ENCODE measurements around the gene IKZF1. TPM values are rescaled to one million over a fixed set of nuclear protein-coding genes. Genes with fewer than 3 reads are reported as not detected.
A peak's percentile ranks its signal among the peaks of the same experiment; 100 is the strongest.

The IKZF1 gene
- total RNA-seq, 2 experiments from 2014 or later, result 245 to 260 TPM

DNA sequence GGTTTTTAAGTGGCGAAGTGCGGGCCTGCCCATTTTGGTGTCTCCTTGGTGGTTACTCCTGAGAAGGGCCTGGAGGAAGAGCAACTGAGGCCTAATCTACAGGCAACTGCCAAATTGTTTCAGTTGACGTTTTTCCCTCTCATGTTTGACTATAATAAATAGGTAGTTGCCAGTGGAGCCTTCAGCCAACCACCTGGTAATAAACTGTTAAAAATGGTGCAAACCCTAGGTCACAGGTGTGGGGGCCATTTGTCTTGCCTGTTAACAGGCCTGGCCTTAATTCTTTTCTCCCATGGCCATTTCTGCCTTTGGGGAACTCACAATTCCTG is 3.7 kb downstream of the IKZF1 start:
- ChIA-PET CTCF (interaction anchor here (1.1 to 11.0 kb wide), 15 partner anchors 10 to 104 kb away, joined by 3 to 126 read pairs (median 5); no protein-coding TSS in a partner anchor), POLR2A (interaction anchor here (1.2 to 4.7 kb wide), 7 partner anchors 9 to 103 kb away, joined by 3 to 55 read pairs (median 13); no protein-coding TSS in a partner anchor)
- H3K27me3 Mint-ChIP-seq, result no peaks in the 10 kb centered on the region
- H3K36me3 Mint-ChIP-seq (ENCODE audit: low read depth), result peaks cover 82% of the 10 kb centered on the region
- H3K9me3 Mint-ChIP-seq (ENCODE audit: low read depth), result no peaks in the 10 kb centered on the region
- H3K27ac Mint-ChIP-seq, result peak overlapping the region; percentile 100
- peak overlapping the region; percentile 95 for H3K4me3 Mint-ChIP-seq
- peaks cover 21% of the 10 kb centered on the region for H3K4me1 Mint-ChIP-seq
- DNase-seq, result peak; percentile 34
- intact Hi-C loops (cut with DNase I, micrococcal nuclease), result loop anchor here (1.0 to 5.0 kb wide), 11 partner anchors 33 to 814 kb away; no protein-coding TSS in a partner anchor
- peak; percentile 0 for ATAC-seq

DNA sequence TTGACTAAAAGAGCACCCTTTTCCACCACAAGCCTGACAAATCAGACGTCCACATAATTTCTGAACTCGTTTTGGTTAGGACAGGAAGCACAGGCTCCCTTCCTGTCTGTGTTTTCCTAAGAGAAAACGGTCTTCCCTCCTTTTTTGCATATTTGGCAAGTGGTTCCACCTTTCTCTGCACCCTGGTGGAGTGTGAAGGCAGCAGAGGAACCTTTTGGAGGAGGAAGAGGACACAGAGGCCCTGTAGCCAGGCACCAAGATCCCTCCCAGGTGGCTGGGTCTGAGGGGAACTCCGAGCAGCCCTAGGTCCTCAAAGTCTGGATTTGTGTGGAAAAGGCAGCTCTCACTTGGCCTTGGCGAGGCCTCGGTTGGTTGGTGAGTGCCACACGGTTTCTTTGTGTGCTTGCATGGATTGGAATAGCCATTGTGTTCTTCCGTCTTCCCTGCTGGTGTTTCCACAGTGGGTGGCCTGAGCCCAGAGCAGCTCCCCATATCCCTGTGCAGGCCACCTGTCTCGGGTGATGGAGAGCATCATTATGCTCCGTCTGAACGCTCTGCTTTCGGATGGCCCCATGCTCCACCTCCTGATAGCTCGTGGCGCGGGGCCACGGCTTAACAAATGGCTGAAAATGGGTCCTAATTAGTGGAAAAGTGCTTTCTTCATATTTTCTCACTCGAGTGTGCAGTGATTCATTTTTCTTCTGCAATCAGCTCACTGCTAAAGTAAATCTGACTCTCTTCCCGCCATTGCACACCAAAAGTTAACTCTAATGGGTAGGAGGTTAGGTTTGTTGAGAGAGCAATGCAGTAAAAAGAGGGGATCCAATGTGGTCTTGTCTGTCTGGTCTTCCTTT is 4.2 kb downstream of the IKZF1 start:
- H3K27me3 Mint-ChIP-seq, result no peaks in the 10 kb centered on the region
- peak overlapping the region; percentile 100 for H3K27ac Mint-ChIP-seq
- peak; percentile 32 for ATAC-seq

DNA sequence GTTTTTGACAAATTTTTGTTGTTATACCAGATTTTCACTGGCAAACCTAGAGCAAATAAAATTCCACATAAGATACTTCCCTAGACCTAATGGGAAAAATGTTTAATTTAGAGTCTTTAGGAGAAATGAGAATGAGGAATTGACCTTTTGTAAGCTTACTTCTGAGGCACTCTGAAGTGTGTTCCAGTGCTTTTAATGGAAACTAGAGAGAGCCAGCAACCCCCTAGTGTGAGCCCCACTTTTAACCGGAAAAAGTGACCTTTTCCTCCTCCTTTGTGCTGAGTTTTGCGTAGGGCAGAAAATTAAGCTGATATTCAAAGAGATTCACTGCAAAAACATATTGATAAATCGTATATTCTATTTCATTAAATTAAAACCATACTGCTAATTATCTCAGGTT is 5.2 kb downstream of the IKZF1 start:
- DNase-seq (no peak), ATAC-seq (no peak)
- Mint-ChIP-seq H3K4me3 (peak overlapping the region; percentile 95), H3K27ac (peak overlapping the region; percentile 100), H3K4me1 (peaks cover 33% of the 10 kb centered on the region), H3K9me3 (ENCODE audit: low read depth) (no peaks in the 10 kb centered on the region), H3K36me3 (ENCODE audit: low read depth) (peaks cover 97% of the 10 kb centered on the region), H3K27me3 (no peaks in the 10 kb centered on the region)
- ChIA-PET CTCF (interaction anchor here (0.6 to 11.0 kb wide), 19 partner anchors 9 to 215 kb away, joined by 3 to 126 read pairs (median 5); no protein-coding TSS in a partner anchor), POLR2A (interaction anchor here (0.5 to 4.7 kb wide), 14 partner anchors 7 to 105 kb away, joined by 3 to 55 read pairs (median 5); no protein-coding TSS in a partner anchor)
- intact Hi-C loops (cut with DNase I, micrococcal nuclease), result loop anchor here (1.0 to 5.0 kb wide), 11 partner anchors 8 to 813 kb away; no protein-coding TSS in a partner anchor

More for the DNA sequence above, 4.2 kb downstream of the IKZF1 start:
- Mint-ChIP-seq H3K36me3 (ENCODE audit: low read depth) (peaks cover 88% of the 10 kb centered on the region), H3K4me3 (peak overlapping the region; percentile 95), H3K9me3 (ENCODE audit: low read depth) (no peaks in the 10 kb centered on the region), H3K4me1 (peaks cover 24% of the 10 kb centered on the region)
- ChIA-PET POLR2A (interaction anchor here (0.9 to 4.7 kb wide), 12 partner anchors 8 to 106 kb away, joined by 3 to 55 read pairs (median 5); no protein-coding TSS in a partner anchor), CTCF (interaction anchor here (0.6 to 11.0 kb wide), 22 partner anchors 10 to 166 kb away, joined by 3 to 126 read pairs (median 4); no protein-coding TSS in a partner anchor)
- intact Hi-C loops (cut with DNase I, micrococcal nuclease), result loop anchor here (1.0 to 5.0 kb wide), 13 partner anchors 9 to 814 kb away; no protein-coding TSS in a partner anchor
- DNase-seq, result peak; percentile 72

DNA sequence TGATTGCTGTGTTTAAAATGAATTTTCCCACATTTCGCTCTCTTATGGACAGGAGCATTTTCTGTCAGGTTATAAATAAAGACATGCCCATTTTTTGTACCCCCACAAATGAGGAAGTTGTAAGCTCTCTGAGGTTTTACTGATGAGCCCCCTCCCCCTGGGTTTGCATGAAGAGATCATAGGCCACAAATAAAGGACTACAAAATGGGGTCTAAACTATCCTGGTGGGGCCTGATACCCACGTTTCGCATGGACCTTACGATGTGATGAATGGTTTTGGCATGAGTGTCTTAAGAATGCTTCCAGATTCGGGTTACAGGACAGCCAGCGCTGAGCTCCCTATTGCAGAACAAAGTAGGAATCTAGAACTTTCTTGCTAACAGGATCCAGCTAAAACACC is 5.8 kb downstream of the IKZF1 start:
- no peak for ATAC-seq
- peak; percentile 42 for DNase-seq
- H3K4me1 Mint-ChIP-seq, result peaks cover 40% of the 10 kb centered on the region
- peak overlapping the region; percentile 100 for H3K27ac Mint-ChIP-seq
- intact Hi-C loops (cut with DNase I, micrococcal nuclease), result no loop called here
- H3K4me3 Mint-ChIP-seq, result peak overlapping the region; percentile 95
- H3K36me3 Mint-ChIP-seq (ENCODE audit: low read depth), result peaks cover 98% of the 10 kb centered on the region
- ChIA-PET POLR2A (interaction anchor here (0.5 to 4.7 kb wide), 11 partner anchors 16 to 161 kb away, joined by 3 to 55 read pairs (median 4); no protein-coding TSS in a partner anchor), CTCF (interaction anchor here (0.6 to 11.0 kb wide), 20 partner anchors 8 to 216 kb away, joined by 3 to 126 read pairs (median 5); no protein-coding TSS in a partner anchor)
- H3K9me3 Mint-ChIP-seq (ENCODE audit: low read depth), result no peaks in the 10 kb centered on the region
- no peaks in the 10 kb centered on the region for H3K27me3 Mint-ChIP-seq

DNA sequence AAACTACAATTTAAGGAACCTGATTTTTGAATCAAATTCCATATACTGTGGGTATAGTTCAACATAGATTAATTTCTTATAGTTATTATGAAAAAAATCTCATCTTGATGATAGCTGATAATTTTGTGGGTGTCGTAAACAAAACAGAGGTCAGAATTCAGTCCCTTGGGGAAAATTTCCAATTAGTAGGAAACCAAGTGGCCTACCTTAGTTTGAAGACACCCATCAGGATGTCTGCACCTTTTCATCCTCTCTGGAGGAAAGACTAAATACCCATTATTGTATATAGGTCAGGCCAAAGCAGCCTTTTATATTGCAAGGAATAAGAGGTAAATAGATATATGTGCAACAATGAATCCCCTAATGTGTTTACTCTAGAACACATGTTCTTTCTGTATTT is 6.4 kb downstream of the IKZF1 start:
- POLR2A ChIA-PET, result interaction anchor here (0.8 to 4.7 kb wide), 8 partner anchors 26 to 162 kb away, joined by 3 to 55 read pairs (median 4); no protein-coding TSS in a partner anchor

DNA sequence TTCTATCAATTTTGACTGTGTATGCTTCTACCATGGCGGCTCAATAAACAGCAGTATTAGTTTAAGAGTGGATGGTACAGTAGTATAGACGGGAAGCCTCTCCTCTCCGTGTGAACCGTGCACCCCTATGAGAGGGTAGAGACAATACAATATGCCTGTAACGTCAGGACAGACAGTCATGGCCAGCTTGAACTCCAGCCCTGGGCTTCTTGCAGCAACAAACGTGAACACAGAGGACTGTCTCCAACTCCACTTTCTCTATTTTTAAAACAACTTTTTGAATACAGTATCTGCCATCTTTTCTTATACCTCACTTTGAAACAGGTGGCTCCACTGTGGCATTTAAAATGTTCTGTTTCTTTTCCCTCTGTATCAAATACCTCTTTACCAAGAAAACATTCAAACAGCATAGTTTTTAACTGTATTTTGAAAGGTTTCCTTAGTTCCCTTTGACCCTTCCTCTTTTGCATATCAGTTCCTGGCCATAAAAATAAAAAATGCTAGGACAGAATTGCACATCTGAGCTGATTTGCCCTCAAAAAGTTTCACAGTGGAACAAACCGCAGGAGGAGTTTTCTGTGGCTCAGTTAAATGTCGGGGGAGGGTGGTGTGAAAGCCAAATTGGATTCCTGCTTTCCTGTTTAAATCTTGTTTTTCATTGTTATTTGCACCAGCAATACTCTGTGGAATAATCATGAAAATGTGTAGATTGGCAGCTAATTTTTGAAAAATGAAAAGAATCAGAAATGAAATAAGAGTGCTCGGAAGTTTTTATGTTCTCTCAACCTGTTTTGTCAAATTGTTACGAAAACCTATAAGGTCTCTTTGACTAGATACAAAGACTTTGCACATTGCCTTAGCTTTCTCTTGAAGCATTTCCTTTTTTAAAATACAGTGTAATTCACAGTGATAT is 8.0 kb downstream of the IKZF1 start:
- POLR2A ChIA-PET, result interaction anchor here (1.4 to 2.9 kb wide), 4 partner anchors 26 to 55 kb away, joined by 4 to 23 read pairs (median 12); no protein-coding TSS in a partner anchor
- H3K4me1 Mint-ChIP-seq, result peaks cover 58% of the 10 kb centered on the region
- CTCF ChIA-PET, result interaction anchor here (0.6 to 11.0 kb wide), 20 partner anchors 9 to 108 kb away, joined by 3 to 126 read pairs (median 5); no protein-coding TSS in a partner anchor
- no peaks in the 10 kb centered on the region for H3K27me3 Mint-ChIP-seq
- H3K9me3 Mint-ChIP-seq (ENCODE audit: low read depth), result no peaks in the 10 kb centered on the region
- H3K36me3 Mint-ChIP-seq (ENCODE audit: low read depth), result peaks cover 91% of the 10 kb centered on the region
- DNase-seq, result peak; percentile 55
- peak; percentile 11 for ATAC-seq
- H3K4me3 Mint-ChIP-seq, result peak overlapping the region; percentile 95
- H3K27ac Mint-ChIP-seq, result peak overlapping the region; percentile 100
- intact Hi-C loops (cut with DNase I, micrococcal nuclease), result no loop called here

More for the DNA sequence above, 6.4 kb downstream of the IKZF1 start:
- Mint-ChIP-seq H3K4me1 (peaks cover 46% of the 10 kb centered on the region), H3K4me3 (peak overlapping the region; percentile 95), H3K27ac (peak overlapping the region; percentile 100), H3K27me3 (no peaks in the 10 kb centered on the region), H3K36me3 (ENCODE audit: low read depth) (peaks cover 98% of the 10 kb centered on the region), H3K9me3 (ENCODE audit: low read depth) (no peaks in the 10 kb centered on the region)
- CTCF ChIA-PET, result interaction anchor here (0.6 to 11.0 kb wide), 18 partner anchors 8 to 168 kb away, joined by 3 to 126 read pairs (median 6); no protein-coding TSS in a partner anchor
- ATAC-seq, result no peak
- DNase-seq, result no peak
- intact Hi-C loops (cut with DNase I, micrococcal nuclease), result no loop called here

DNA sequence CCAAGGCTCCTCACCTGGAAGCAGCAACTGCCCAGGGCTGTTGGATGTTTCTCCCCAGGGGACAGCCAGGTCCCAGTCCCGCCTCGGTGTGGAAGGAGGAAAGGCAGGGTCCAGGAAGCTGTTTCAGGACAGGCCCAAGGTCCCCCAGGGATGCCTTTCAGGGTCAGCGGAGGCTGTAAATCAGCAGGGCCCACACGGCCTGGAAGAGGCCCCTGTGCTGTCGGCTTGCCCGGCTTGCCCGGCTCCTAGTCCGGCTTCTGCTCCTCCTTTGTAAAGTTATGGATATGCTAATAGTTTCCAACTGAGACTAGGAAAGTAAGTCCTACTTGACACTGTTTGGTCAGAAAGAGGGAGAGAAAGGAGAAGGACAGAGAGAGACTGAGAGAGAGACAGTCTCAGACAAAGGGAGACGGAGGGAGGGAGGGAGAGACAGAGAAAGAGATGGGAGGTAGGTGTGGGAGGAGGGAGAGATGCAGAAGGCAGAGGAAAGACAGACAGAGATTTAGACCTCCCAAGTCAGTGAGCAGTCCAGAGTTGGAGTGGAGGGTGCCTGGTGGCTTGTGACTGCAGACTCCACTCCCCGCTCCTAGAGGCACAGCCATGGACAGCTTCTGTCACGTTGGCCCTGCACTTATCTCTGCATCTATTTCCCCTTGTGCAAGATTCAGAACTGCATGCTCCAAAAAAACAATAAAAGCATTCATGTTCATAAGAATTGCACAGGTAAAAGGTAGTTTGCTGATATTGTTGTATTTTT is 10.5 kb downstream of the IKZF1 start:
- ATAC-seq, result no peak
- intact Hi-C loops (cut with DNase I, micrococcal nuclease), result loop anchor here (5.0 kb wide), 3 partner anchors 102 to 223 kb away; partner anchors contain the start of gene ZPBP (in 2 of the 2)
- Mint-ChIP-seq H3K4me3 (peak overlapping the region; percentile 95), H3K27ac (peak overlapping the region; percentile 100), H3K36me3 (ENCODE audit: low read depth) (peaks cover 89% of the 10 kb centered on the region), H3K27me3 (no peaks in the 10 kb centered on the region), H3K9me3 (ENCODE audit: low read depth) (no peaks in the 10 kb centered on the region), H3K4me1 (peaks cover 76% of the 10 kb centered on the region)
- DNase-seq, result peak; percentile 40
- POLR2A ChIA-PET, result interaction anchor here (0.6 to 4.5 kb wide), 9 partner anchors 7 to 108 kb away, joined by 3 to 43 read pairs (median 4); no protein-coding TSS in a partner anchor
- CTCF ChIA-PET, result interaction anchor here (0.7 to 11.0 kb wide), 16 partner anchors 11 to 172 kb away, joined by 3 to 126 read pairs (median 4); no protein-coding TSS in a partner anchor

DNA sequence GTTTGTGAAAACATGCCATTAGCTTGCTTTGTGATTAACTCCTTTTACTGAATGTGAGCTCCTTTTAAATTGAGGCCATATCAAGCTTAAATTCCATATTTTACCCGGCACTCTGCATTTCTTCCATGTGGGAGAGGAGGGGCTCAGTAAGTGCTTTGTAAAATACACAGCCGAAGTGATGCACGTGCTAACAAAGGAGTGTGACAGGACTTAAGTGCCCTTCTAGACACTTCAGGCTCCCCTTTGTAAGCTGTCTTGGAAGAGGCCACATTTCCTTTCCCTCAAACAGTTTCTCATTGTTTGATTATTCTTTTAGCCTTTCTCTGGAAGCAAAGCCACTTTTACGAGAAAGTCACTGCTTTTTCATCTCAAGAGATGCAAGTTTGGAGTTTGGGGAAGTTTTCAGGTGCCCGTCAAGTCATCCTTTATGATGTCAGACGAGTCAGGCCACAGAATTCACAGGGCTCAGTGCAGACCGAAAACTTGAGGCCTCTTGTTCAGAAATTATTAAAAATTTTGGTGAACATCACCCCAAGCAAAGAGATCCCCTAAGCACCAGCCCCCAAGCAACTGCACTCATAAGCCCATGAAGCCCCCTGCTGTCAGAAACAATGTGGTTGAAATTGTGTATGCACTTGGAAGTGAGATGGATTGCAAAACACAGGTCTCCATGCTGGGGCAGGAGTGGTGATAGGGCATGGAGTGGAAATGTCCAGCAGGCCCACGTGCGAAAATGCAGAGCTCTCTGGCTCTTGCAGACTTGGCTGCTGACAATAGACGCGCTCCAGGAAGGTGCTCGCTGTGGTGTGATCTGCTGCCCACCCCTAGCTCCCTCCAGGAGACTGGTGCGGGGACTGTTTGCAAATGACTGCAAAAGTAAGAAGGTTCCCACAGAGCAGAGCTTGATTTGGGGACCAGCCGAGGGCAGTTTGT is 11.5 kb downstream of the IKZF1 start:
- intact Hi-C loops (cut with DNase I, micrococcal nuclease), result loop anchor here (2.0 to 5.0 kb wide), 4 partner anchors 49 to 224 kb away; partner anchors contain the start of gene ZPBP (in 2 of the 2)
- Mint-ChIP-seq H3K4me1 (peaks cover 84% of the 10 kb centered on the region), H3K27me3 (no peaks in the 10 kb centered on the region), H3K4me3 (peak overlapping the region; percentile 95), H3K36me3 (ENCODE audit: low read depth) (peaks cover 88% of the 10 kb centered on the region), H3K27ac (peak overlapping the region; percentile 100), H3K9me3 (ENCODE audit: low read depth) (no peaks in the 10 kb centered on the region)
- POLR2A ChIA-PET, result interaction anchor here (0.6 to 4.5 kb wide), 15 partner anchors 8 to 248 kb away, joined by 3 to 43 read pairs (median 6); no protein-coding TSS in a partner anchor
- no peak for ATAC-seq
- DNase-seq, result peak; percentile 54
- CTCF ChIA-PET, result interaction anchor here (0.5 to 11.0 kb wide), 16 partner anchors 9 to 173 kb away, joined by 3 to 126 read pairs (median 4); no protein-coding TSS in a partner anchor
